Activated naive CD4-positive, alpha-beta T cell treated with anti-CD3 and anti-CD28 coated beads, Interleukin-2, amount 50 U/mL, for 24 hours (primary cell): ENCODE data around the gene PLAGL1.
"Not testable (repeated sequence)": the region's sequence is repeated elsewhere in the genome, so short reads cannot be mapped to it uniquely, and the experiment has no call there.

ENCODE experiments used
- H3K27ac Mint-ChIP-seq: one replicate; pipeline ENCODE4 v1.8.0; 2021; ENCODE audit warnings: mild to moderate bottlenecking, mixed read lengths
- H3K27me3 Mint-ChIP-seq: one replicate; pipeline ENCODE4 v1.8.0; 2021; ENCODE audit warnings: mixed read lengths
- H3K36me3 Mint-ChIP-seq: one replicate; pipeline ENCODE4 v1.8.0; 2021; ENCODE audit warnings: mixed read lengths
- H3K4me1 Mint-ChIP-seq: one replicate; pipeline ENCODE4 v1.8.0; 2021; ENCODE audit warnings: mixed read lengths
- H3K4me3 Mint-ChIP-seq: one replicate; pipeline ENCODE4 v1.8.0; 2021; ENCODE audit warnings: mild to moderate bottlenecking, mixed read lengths
- H3K9me3 Mint-ChIP-seq: one replicate; pipeline ENCODE4 v1.8.0; 2021; ENCODE audit warnings: mixed read lengths

PLAGL1 gene

DNA sequence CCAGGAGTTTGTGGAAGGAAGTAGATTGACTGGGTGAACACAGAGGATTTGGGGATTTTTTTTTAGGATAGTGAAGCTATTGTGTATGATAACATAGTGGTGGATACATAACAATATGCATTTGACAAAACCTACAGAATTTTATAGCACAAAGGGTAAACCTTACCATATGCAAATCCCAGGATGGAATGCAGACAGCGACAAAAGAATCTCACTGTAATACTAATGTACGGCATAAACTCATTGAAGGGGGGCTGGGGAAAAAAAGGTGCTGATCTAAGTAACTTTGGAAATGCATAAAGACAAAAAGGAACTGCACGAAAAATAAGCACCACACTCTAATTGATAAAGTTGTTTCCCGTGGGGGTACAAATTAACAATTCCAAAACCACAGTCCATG, 15.2 kb upstream of the PLAGL1 start:
- H3K27me3 Mint-ChIP-seq = no peaks in the 10 kb centered on the region
- H3K4me1 Mint-ChIP-seq = no peaks in the 10 kb centered on the region
- no peaks in the 10 kb centered on the region for H3K36me3 Mint-ChIP-seq
- H3K9me3 Mint-ChIP-seq = no peaks in the 10 kb centered on the region
- no peak overlapping the region for H3K4me3 Mint-ChIP-seq
- H3K27ac Mint-ChIP-seq = no peak overlapping the region

DNA sequence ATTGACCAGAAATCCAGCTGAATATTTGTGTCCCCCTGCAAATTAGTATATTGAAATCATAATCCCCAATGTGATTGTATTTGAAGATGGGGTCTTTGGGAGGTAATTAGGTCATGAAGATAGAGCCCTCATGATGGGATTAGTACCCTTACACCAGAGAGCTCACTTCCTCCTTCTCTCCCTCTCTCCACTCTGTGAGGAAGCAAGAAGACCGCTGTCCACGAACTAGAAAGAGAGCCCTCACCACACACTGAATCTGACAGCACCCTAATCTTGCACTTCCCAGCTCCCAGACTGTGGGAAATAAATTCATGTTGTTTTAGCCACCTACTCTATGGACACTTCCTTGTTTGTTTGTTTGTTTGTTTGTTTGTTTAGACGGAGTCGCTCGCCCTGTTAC, 11.9 kb upstream of the PLAGL1 start:
- Mint-ChIP-seq H3K9me3 (no peaks in the 10 kb centered on the region), H3K36me3 (no peaks in the 10 kb centered on the region), H3K27me3 (no peaks in the 10 kb centered on the region), H3K27ac (no peak overlapping the region), H3K4me3 (no peak overlapping the region), H3K4me1 (no peaks in the 10 kb centered on the region)

DNA sequence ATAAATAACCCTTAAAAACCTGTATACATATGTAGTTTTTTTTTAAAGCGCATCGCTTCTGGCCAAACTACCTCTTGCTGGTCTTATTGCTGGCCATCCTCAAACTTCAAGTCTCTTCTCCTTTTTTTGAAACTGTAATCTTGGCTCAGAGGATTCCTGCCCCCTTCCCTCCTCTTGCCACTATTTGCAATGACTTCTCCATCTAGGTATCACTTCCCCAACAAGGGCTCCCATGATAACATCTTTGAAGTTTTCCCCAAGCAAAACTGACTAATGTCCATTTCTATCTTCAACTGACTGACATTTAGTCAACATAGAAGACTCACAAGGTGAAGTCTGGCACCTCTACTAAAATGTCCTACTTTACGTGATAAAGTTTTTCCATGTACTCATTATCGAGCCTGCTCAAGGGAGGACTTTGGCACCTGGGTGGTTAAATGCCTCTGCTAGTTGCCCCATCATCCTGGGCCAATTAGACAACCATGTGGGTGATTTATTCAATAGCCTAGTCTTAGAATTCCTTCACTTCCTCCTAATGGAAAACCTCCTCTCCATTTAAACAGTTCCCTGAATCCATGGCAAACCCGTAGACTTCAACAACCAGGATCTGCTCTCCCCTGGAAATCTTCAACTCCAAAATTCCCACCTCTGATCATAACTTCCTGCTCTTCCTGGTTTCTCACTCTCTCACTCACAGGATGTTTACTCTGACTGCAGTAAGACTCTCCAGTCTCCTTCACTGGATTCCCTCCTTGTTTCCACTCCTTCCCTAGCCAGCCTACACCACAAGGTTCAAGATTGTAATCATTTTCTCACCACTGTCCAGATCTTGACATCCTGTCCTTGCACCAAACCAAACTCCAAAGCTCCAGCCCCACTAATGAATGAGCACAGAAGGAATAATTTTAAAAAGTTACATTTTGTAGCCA, 9.4 kb upstream of the PLAGL1 start:
- H3K36me3 Mint-ChIP-seq = no peaks in the 10 kb centered on the region
- H3K4me1 Mint-ChIP-seq = no peaks in the 10 kb centered on the region
- H3K27me3 Mint-ChIP-seq = no peaks in the 10 kb centered on the region
- H3K9me3 Mint-ChIP-seq = no peaks in the 10 kb centered on the region
- no peak overlapping the region for H3K27ac Mint-ChIP-seq
- no peak overlapping the region for H3K4me3 Mint-ChIP-seq

DNA sequence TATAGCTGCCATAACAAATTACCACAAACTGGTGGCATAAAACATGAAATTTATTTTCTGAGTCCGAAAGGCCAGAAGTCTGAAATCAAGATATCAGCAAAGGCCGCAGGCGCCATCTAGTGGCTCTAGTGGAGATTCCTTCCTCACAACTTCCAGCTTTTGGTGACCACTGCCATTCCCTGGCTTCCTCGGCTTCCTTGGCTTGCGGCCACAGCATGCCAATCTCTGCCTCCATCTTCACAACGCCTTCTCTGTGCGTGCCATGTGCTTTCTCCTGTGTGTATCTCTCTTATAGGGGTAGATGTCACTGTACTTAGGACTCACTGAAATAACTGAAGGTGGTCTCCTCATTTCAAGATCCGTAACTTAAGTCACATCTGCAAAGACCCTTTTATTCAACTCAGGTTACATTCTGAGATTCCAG, 5.4 kb upstream of the PLAGL1 start:
- H3K4me1 Mint-ChIP-seq = no peaks in the 10 kb centered on the region
- H3K9me3 Mint-ChIP-seq = no peaks in the 10 kb centered on the region

DNA sequence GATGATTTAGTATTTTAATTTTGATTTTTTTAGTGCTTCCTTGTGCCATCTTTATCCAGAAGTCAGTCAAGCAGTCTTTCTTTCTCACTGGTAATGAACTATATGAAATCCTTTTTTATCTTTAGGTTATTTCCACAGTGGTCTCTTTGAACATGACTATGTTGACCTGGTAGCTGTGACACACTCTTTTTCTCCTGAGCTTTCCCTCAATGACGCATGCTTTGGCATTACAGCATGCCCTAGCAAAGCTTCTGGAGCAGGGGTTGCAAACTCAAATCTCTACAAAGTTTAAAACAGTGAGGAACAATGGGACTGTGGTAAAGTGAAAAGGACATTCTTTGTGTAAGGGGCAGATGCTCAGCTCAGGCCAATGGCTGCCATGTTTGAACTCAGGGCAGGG, 4.5 kb upstream of the PLAGL1 start:
- no peak overlapping the region for H3K27ac Mint-ChIP-seq
- peaks cover 3% of the 10 kb centered on the region for H3K27me3 Mint-ChIP-seq
- H3K4me3 Mint-ChIP-seq = no peak overlapping the region
- H3K9me3 Mint-ChIP-seq = no peaks in the 10 kb centered on the region
- peaks cover under 1% of the 10 kb centered on the region for H3K4me1 Mint-ChIP-seq
- no peaks in the 10 kb centered on the region for H3K36me3 Mint-ChIP-seq

More for the DNA sequence above, 5.4 kb upstream of the PLAGL1 start:
- H3K27me3 Mint-ChIP-seq = peaks cover 3% of the 10 kb centered on the region
- no peaks in the 10 kb centered on the region for H3K36me3 Mint-ChIP-seq
- H3K27ac Mint-ChIP-seq = no peak overlapping the region
- no peak overlapping the region for H3K4me3 Mint-ChIP-seq

DNA sequence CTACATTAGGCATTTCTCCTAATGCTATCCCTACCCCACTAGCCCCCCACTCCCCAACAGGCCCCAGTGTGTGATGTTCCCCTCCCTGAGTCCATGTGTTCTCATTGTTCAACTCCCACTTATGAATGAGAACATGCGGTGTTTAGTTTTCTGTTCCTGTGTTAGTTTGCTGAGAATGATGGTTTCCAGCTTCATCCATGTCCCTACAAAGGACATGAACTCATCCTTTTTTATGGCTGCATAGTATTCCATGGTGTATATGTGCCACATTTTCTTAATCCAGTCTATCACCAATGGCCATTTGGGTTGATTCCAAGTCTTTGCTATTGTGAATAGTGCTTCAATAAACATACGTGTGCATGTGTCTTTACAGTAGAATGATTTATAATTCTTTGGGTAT, 1.6 kb upstream of the PLAGL1 start:
- not testable (repeated sequence) for H3K4me3 Mint-ChIP-seq, H3K36me3 Mint-ChIP-seq, H3K27ac Mint-ChIP-seq, H3K9me3 Mint-ChIP-seq
- H3K4me1 Mint-ChIP-seq = peaks cover 11% of the 10 kb centered on the region
- peaks cover 10% of the 10 kb centered on the region for H3K27me3 Mint-ChIP-seq

DNA sequence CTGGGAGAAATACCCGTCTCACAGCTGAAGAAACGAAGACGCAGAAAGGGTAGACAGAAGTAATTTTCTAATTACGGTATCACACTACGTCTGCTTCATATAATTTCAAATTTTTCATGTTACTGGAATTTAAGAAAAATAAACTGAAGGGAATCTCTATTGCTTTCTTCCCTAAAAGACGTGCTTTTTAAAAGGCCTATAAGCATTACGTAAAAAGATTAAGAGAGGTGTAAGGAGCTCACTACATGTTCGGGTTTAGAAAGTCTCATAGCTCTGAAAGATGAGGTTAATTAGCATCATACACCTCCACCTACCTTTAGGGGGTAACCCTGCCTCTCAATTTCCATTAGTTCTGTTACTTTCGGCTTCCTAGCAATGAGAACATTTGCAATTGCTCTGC, 787 bp upstream of the PLAGL1 start:
- peak overlapping the region; percentile 68 for H3K27ac Mint-ChIP-seq
- no peaks in the 10 kb centered on the region for H3K36me3 Mint-ChIP-seq
- H3K4me1 Mint-ChIP-seq = peaks cover 11% of the 10 kb centered on the region
- H3K9me3 Mint-ChIP-seq = no peaks in the 10 kb centered on the region
- peak overlapping the region; percentile 71 for H3K4me3 Mint-ChIP-seq
- peaks cover 10% of the 10 kb centered on the region for H3K27me3 Mint-ChIP-seq

DNA sequence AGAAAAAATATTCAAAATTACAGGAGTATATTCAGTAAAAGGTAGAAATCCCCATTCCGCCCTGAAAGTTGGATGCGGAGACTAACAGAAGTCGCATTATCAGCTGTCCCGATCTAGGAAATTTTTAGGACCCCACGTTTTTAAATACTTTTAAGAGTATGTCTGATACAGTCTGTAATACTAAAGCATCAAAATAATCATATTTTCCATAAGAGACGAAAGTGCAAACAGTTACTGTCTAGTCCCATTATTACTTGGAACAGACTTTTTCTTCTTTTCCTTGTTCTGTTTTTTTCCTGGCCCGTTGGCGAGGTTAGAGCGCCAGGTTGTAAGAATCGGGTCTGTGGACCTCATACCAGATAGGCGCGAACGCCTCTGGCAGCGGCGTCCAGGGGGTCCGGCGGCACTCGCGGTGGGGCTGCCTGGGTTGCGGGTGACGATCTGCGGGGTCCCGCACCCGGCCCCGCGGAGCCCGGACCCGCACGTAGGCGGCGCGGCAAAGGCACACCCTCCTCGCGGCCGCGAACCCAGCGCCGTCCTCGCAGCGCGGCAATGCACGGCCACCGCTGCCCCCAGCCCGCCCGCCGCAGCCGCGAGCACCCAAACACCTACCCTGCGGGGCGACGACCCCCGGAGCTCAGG, 460 bp downstream of the PLAGL1 start:
- no peaks in the 10 kb centered on the region for H3K9me3 Mint-ChIP-seq
- H3K27me3 Mint-ChIP-seq = peaks cover 10% of the 10 kb centered on the region

DNA sequence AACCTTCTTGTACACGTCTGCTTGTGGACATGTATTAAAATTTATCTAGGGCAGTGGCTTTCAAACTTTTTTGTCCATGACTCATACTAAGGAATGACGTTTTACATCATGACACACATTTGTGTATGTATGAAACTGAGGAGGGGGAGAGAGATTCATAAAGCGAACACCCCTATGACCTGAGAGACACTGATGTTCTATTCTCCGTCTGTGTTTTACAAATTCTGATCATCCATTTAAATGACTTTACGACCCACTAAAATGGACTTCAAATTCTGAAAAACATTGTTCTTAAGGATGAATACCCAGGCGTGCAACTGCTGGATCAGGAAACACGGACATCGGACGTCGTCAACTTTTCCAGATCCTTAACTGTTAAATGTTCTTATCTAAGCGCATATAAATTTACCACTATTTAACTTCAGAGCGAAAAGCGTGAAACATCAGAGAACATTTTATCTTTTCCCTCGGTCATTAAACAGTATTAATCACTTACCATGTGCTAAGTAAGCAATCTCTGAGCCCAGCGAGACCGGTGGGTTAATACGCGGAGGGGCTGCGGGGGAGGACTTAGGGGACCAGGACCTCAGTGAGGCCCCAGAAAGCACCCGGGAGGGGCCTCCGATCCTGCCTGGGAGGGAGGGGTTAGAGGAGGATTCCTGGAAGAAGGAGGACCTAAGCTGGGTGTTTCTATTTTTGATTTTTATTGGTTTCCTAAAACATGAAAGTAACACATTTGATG, 1.2 kb downstream of the PLAGL1 start:
- Mint-ChIP-seq H3K36me3 (no peaks in the 10 kb centered on the region), H3K9me3 (no peaks in the 10 kb centered on the region), H3K4me1 (peaks cover 11% of the 10 kb centered on the region), H3K27ac (peak overlapping the region; percentile 81), H3K27me3 (peaks cover 10% of the 10 kb centered on the region), H3K4me3 (peak overlapping the region; percentile 76)

More for the DNA sequence above, 460 bp downstream of the PLAGL1 start:
- Mint-ChIP-seq H3K36me3 (no peaks in the 10 kb centered on the region), H3K27ac (peak overlapping the region; percentile 81), H3K4me3 (peak overlapping the region; percentile 76), H3K4me1 (peaks cover 11% of the 10 kb centered on the region)

DNA sequence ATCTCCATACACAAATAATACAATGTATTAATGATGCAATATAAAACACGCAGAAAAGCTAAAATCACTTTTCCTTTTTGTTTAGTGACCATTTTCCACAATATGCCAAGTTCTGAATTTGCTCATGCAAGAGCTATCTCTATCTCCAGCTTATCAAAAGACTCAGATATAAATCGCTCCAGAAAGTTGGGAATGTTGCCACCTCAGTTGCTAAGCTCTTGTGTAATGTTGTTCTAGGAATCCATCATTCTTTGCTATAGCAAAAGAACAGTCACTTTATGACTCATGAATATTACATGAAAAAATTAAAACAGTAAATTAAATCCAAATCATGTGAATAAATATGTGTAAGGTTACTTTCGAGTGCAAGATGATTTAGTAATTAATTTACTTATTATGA, 8.7 kb downstream of the PLAGL1 start:
- peaks cover 1% of the 10 kb centered on the region for H3K27me3 Mint-ChIP-seq
- H3K27ac Mint-ChIP-seq = no peak overlapping the region
- no peak overlapping the region for H3K4me3 Mint-ChIP-seq
- H3K9me3 Mint-ChIP-seq = no peaks in the 10 kb centered on the region
- no peaks in the 10 kb centered on the region for H3K4me1 Mint-ChIP-seq
- peaks cover 4% of the 10 kb centered on the region for H3K36me3 Mint-ChIP-seq

DNA sequence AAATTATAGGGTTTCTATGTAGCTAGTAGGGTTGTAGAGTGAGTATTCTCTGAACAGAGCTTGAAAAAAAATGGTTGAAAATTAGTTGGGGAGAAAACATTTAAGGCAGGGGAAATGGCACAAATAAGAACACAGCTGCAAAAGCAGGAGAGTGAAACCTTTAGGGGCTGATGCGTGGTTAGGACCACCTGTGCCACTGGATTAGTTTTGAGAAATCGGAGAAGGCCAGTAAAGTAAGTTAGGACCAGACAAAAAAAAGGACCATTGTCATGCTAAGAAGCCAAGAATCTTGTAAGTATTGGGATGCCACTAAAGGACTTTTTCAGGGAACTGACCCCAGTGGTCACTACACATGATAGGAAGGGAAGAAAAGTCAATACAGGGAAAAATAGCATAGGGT, 9.4 kb downstream of the PLAGL1 start:
- no peak overlapping the region for H3K4me3 Mint-ChIP-seq
- no peaks in the 10 kb centered on the region for H3K9me3 Mint-ChIP-seq
- H3K36me3 Mint-ChIP-seq = peaks cover 4% of the 10 kb centered on the region
- no peaks in the 10 kb centered on the region for H3K4me1 Mint-ChIP-seq
- peaks cover 1% of the 10 kb centered on the region for H3K27me3 Mint-ChIP-seq
- H3K27ac Mint-ChIP-seq = no peak overlapping the region

DNA sequence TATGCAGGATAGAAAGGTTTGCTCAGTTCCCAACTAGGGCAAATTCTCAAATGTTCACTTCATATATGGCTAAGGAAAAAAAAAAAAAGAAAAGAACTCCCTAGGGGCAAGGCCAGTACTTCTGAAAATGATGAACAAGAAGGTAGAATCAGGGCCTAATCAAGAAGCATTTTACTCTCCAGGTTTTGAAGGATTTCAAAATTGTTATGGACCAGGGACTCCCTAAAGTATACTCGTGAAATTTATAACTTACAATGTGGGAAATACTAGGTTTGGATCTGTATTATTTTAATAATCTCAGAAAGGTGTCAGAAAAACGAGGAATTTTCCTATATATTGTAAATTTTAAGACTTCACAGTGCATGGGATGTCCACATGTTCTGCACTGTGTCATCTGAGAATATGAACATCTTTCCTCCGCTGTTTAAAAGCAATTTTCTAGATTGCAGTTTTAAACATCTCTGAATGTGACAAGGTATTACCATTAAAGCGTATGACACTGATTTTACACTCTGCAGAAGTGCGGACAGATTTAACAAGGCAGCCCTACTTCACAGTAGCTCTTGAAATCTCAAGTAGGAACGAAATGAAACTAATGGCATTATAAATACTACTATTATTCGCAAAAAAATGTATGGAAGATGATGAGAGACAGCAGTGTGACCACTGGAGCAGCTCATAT, 14.0 kb downstream of the PLAGL1 start:
- Mint-ChIP-seq H3K27ac (no peak overlapping the region), H3K27me3 (peaks cover 5% of the 10 kb centered on the region), H3K9me3 (no peaks in the 10 kb centered on the region), H3K36me3 (peaks cover 3% of the 10 kb centered on the region), H3K4me3 (no peak overlapping the region), H3K4me1 (no peaks in the 10 kb centered on the region)

DNA sequence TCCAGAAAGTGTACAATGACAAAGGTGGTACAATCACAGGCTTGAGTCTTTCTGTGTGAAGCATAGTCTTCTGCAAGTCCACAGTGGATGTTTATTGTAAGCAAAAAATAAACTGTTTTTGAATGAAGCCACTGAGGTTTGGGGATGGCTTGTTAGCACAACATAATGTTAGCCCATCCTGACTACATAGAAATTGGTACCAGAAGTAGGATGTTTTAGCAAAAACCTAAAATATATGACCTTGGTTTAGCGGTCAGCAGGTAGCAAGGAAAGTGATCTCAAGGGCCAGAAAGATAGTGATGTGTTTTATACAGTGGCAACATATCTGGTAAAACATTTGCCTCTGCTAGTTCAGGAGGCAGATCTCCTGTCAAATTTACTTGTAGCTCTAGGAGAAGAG, 15.8 kb downstream of the PLAGL1 start:
- Mint-ChIP-seq H3K27ac (no peak overlapping the region), H3K4me3 (no peak overlapping the region), H3K27me3 (peaks cover 3% of the 10 kb centered on the region), H3K9me3 (no peaks in the 10 kb centered on the region), H3K4me1 (no peaks in the 10 kb centered on the region), H3K36me3 (peaks cover 2% of the 10 kb centered on the region)

DNA sequence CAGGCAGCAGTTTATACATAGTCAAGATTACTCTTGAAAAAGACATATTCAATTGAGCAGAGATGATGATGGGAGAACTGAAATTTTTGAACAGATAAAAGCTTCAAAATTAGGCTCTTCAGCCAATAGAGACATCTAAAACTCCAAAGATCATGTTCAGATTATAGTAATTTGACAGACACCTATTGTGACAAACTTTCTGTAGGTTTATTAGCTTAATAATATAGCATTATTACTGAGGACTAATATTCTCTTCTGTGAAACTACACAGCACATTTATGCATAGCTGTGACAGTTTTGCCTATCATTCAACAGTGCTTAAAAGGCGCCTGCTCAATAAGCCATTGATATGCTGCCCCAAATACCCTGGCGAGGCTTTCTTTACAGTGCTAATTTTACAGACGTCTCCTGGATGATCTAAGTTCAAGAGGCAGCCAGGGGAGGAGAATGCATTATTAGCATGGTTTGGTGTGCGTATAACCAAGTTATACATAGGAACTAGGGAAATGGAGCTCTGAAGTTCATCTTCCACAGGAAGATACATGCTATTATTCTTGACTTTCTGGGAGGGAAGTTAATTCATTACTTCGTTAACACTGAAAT, 21.5 kb downstream of the PLAGL1 start:
- Mint-ChIP-seq H3K36me3 (peaks cover 2% of the 10 kb centered on the region), H3K27me3 (peaks cover 3% of the 10 kb centered on the region)

DNA sequence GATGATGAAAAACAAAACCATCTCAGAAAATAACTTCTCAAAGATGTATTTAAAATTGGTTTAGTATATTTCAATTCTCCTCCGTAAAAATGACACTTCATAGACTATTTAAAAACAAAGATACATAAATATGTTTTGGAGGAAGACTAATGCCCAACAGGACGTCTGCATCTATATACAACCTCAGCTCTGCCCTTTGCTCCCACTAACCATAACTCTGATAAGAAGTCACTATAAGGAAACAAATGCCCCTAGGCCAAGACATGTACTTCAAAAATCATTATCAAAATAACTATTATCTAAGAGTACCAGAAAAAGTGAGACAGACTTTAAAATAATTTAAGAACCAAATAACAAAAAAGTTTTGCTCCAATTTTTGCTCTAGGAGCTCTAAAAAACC, 23.4 kb downstream of the PLAGL1 start:
- Mint-ChIP-seq H3K4me1 (no peaks in the 10 kb centered on the region), H3K4me3 (no peak overlapping the region), H3K27me3 (no peaks in the 10 kb centered on the region), H3K36me3 (no peaks in the 10 kb centered on the region), H3K9me3 (no peaks in the 10 kb centered on the region), H3K27ac (no peak overlapping the region)

More for the DNA sequence above, 21.5 kb downstream of the PLAGL1 start:
- H3K27ac Mint-ChIP-seq = no peak overlapping the region
- no peaks in the 10 kb centered on the region for H3K9me3 Mint-ChIP-seq
- no peaks in the 10 kb centered on the region for H3K4me1 Mint-ChIP-seq
- H3K4me3 Mint-ChIP-seq = no peak overlapping the region
